Epithelial cell of proximal tubule (primary cell): ENCODE results near the gene BCKDK. TPM values are rescaled to one million over a fixed set of nuclear protein-coding genes. Genes with fewer than 3 reads are reported as not detected.

Experiments used
- DNase-seq: peaks from one replicate; pipeline ENCODE4 v3.0.0-alpha.2; 2011; ENCODE audit warnings: low read depth
- H3K4me3 ChIP-seq: 2 replicates; pipeline ENCODE4 v1.5.1; 2011; ENCODE audit warnings: low read depth, mild to moderate bottlenecking, low read length
- total RNA-seq: library from RNA; depleted of rRNA; stranded (reverse); fragments of >200 nt; gene quantifications from 2 replicates; pipeline ENCODE4 v1.2.3, GENCODE V29; 2015
- TF ChIP-seq, protein P1 (sequence below): conservative IDR thresholded peaks from 2 replicates; pipeline ENCODE4 v1.5.1; 2012; ENCODE audit warnings: low read depth, mild to moderate bottlenecking, low read length

BCKDK gene
- total RNA-seq, 1 donor from 2014 or later: 78.2 TPM

DNA sequence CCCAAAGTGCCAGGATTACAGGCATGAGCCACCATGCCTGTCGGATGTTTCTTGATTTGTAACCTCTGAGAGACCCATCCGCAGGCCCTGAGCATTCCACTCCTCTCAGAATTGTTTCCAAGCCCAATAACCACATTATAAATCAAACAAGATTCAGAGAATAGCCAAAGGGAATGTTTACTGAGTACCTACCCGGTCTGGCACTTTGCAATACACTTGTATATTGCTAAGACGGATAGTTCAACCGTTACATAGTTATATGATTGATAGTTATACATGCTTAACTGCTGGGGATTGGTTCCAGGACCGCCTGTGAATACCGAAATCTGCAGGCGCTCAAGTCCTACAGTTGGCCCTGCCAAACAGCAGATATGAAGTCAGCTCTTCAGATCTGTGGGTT lies 6.3 kb downstream of the BCKDK start:
- DNase-seq: no peak
- TF ChIP-seq, protein P1, sequence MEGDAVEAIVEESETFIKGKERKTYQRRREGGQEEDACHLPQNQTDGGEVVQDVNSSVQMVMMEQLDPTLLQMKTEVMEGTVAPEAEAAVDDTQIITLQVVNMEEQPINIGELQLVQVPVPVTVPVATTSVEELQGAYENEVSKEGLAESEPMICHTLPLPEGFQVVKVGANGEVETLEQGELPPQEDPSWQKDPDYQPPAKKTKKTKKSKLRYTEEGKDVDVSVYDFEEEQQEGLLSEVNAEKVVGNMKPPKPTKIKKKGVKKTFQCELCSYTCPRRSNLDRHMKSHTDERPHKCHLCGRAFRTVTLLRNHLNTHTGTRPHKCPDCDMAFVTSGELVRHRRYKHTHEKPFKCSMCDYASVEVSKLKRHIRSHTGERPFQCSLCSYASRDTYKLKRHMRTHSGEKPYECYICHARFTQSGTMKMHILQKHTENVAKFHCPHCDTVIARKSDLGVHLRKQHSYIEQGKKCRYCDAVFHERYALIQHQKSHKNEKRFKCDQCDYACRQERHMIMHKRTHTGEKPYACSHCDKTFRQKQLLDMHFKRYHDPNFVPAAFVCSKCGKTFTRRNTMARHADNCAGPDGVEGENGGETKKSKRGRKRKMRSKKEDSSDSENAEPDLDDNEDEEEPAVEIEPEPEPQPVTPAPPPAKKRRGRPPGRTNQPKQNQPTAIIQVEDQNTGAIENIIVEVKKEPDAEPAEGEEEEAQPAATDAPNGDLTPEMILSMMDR: no peak
- H3K4me3 ChIP-seq: no peak overlapping the region

DNA sequence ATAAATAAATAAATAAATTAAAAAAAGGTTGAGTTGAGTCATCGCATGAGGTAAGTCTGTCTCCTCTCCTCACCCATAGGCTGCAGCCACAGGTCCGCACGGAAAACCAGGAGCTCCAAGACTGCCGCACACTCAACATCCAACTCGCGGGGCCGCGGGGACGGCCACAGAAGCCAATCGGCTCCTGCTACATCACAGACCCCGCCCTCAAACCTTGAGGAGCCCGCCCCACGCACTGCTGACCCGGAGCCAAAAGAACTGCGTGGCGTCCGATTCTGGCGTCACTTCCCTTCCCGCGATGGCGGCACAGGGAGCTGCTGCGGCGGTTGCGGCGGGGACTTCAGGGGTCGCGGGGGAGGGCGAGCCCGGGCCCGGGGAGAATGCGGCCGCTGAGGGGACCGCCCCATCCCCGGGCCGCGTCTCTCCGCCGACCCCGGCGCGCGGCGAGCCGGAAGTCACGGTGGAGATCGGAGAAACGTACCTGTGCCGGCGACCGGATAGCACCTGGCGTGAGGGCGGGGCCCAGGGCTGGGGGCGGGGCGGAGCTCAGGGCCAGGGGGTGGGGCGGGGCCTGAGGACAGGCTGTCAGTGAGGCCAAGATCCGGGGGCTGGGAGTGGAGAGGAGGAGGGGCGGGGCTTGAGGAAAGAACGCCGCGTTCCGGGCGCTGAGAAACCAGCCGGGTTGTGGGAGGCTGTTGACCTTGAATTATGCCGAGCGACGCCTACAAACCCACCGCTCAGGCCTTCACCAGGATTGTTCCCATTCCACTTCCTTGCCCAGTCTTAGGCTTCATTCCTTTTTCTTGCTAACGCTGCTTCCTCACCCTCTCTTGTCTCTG lies 9.4 kb downstream of the BCKDK start, which contains the start of gene KAT8:
TSS of gene KAT8 (plus strand) at position 281 of the 839 bp plus-strand sequence. CDS start at position 299, 18 bp downstream.
- TF ChIP-seq, protein P1: no peak
- peak; percentile 87 for DNase-seq
- H3K4me3 ChIP-seq: peak within 1 kb of the TSS; percentile 82

DNA sequence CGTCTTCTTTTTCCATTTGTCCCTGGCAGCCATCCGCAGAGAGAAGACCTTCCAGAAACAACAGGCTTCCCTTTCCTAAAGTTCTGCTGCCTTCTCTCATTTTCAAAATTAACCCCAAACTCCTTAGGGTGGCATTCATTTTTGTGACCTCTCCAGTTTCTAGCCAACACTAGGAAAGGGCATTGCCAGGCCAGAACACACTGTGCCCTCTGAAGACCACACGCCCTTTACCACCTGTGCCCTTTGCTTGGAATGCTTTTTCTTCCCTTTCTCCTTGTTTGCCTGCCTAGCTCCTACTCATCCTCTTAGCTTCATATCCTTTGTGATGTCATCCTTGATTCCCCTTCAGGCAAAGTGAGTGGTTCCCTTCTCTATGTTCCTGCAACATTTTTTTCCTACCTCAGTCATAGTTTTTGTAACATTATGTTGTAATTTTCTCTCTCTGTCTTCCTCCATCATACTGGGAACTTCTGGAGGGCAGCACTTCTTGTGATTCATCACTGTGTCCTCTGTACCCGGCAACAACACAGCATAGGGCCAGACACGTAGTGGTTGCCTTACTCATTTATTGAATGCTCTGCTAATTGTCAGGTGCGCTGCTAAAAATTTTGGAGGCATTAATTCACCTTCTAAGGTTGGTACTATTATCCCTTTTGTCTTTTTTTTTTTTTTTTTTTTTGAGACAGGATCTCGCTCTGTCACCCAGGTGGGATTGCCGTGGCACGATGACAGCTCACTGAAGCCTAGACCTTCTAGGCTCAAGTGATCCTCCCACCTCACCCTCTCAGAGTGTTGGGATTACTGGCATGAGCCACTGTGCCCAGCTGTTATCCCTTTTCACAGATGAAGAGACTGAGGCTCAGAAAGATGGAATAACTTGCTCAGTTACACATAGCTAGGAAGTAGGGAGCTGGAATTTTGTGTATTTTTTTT lies 10.3 kb downstream of the BCKDK start:
- TF ChIP-seq, protein P1: no peak
- DNase-seq: no peak
- H3K4me3 ChIP-seq: peak overlapping the region; percentile 82

DNA sequence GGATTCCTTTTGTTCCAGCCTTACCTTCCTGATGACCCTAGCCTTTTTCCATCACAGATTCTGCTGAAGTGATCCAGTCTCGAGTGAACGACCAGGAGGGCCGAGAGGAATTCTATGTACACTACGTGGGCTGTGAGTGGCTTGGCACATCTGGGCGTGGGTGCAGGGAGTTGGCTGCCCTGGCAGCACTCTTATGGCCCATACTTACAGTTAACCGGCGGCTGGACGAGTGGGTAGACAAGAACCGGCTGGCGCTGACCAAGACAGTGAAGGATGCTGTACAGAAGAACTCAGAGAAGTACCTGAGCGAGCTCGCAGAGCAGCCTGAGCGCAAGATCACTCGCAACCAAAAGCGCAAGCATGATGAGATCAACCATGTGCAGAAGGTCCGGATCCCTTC lies 11.9 kb downstream of the BCKDK start:
- no peak overlapping the region for H3K4me3 ChIP-seq
- TF ChIP-seq, protein P1: no peak
- no peak for DNase-seq

DNA sequence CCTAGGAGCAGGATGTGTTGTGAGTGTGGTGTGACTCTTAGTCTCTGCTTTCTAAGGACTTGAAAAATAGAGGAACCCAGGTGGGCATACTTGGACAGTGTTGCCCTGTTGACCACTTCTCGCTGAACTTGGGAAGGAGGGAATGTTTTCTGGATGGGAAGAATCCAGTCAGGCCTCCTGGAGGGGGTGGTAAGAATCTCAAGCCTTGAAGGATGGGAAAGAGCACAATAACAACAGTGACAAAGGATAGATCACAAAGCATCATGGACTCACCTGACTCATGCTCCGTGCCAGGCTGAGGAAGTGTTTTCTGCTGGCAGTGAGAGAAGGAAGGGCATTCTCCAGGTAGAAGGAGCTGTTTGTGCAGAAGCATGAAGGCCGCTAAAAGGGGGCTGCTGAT lies 17.7 kb downstream of the BCKDK start:
- no peak overlapping the region for H3K4me3 ChIP-seq
- TF ChIP-seq, protein P1: no peak

DNA sequence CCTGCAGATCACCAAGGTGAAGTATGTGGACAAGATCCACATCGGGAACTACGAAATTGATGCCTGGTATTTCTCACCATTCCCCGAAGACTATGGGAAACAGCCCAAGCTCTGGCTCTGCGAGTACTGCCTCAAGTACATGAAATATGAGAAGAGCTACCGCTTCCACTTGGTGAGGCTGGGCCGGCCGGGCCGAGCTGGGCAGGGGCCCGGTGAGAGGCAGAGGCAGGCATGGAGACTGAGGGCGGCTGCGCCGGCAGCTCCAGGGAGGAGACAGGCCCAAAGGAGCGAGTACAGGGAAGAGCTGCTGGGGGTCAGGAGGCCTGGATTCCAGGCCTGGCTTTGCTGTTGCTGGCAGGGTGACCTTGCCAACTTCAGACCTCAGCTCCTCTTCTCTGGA lies 19.0 kb downstream of the BCKDK start:
- DNase-seq: no peak
- no peak overlapping the region for H3K4me3 ChIP-seq
- TF ChIP-seq, protein P1: no peak

More for the DNA sequence above, 17.7 kb downstream of the BCKDK start:
- DNase-seq: no peak
